GM19238 (cell line): Measurements from ENCODE around the gene GYG1.

Source experiments
- DNase-seq: peaks from one replicate; pipeline ENCODE4 v3.0.0; 2011; ENCODE audit warnings: low spot score; ENCODE audit not compliant: insufficient read length

GYG1 gene

DNA sequence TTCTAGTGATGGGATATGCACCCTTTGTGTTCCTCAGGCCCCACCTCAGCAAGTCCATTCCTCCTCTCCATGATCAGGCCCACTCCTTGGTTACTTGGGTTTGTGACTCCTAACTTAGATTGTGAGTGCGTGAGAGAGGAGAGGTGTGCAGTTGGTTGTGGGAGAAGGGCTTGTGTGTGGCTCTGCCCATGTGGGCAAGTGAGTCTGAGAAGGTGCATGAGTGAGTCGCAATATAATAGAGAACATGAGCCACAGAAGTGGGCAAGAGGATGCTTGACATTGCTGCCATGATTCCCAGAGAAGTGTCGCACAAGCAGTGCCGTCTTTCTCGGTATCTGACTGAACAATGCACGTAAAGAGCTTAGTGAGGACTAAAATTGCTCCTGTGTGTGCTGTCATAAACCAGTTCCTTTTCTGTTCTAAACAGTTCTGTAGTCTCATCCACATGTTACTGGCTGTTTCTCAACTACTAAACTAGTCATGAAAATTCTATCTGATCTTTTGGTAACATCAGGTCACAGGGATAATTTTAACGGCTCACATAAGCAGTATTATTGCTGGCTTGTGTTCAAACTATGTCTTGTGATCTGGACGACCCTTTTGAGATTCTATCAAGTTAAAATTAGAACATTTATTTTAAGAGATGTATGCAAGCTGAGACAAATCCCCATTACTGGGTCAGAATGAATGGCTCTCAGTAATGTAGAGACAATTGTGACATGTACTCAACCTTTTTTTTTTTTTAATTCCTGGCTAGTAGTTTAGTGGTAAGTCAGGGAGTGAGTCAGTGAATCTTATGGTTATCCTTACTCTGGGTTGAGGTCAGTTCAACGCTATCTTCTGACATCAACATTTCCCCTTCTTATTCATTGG lies 25.6 kb downstream of the GYG1 start:
- no peak for DNase-seq

GRCh38 chr3:149018247-149018646 lies 26.9 kb downstream of the GYG1 start:
- no peak for DNase-seq

- no peak for DNase-seq
These were observed 28.2 kb downstream of the GYG1 start for GRCh38 chr3:149019580-149019979.

DNA sequence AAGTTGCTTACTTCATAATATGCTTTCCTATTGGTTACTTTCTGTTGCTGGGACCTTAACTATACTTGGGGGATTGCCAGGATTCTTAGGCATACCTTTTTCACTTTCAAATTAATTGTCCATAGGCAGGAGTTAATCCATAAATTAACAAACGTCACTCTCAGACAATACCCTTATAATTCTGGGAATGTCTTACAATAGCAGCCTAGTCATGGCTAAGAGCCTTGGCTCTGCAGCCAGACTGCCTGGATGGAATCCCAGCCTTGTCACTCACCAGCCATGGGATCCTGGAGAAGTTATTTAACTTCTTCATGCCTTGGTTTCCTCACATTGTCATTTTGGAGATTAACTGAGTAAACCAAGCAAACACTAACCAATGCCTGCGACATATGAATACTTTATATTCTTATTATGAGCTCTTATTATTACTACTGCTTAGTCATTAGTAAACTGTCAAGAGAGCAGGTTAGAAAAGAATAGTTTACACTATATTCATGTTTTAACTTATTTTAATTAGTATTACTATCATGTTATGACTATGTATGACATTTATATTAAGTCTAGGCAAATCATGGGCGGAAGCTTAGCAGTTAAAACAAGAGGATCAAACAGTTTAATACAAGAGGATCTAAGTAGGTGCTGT lies 29.0 kb downstream of the GYG1 start:
- no peak for DNase-seq

GRCh38 chr3:149020839-149021252 lies 29.5 kb downstream of the GYG1 start:
- DNase-seq = no peak

DNA sequence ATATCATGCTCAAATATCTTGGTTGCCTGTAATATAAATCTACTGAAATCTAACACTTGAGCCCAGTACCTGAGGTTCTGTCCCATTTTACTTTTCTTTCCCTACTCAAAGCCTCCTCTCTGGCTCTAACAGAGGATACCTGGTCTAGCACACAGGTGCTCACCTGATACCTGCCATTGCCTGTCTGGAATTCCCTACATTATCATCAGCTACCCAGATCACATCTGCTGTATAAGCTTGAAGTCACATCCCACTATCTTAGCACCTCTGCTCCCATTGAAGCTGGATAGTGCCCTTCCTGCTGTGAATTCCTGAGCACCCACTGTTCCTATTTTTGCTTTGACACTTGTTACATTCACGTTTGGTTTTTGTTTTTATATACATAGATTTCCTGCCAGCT lies 30.5 kb downstream of the GYG1 start:
- DNase-seq = no peak

- no peak for DNase-seq
These were observed 32.6 kb downstream of the GYG1 start for GRCh38 chr3:149023951-149024350.

GRCh38 chr3:149026718-149027117 lies 35.4 kb downstream of the GYG1 start:
- no peak for DNase-seq

- no peak for DNase-seq
These were observed 39.8 kb downstream of the GYG1 start for GRCh38 chr3:149031096-149031495.

DNA sequence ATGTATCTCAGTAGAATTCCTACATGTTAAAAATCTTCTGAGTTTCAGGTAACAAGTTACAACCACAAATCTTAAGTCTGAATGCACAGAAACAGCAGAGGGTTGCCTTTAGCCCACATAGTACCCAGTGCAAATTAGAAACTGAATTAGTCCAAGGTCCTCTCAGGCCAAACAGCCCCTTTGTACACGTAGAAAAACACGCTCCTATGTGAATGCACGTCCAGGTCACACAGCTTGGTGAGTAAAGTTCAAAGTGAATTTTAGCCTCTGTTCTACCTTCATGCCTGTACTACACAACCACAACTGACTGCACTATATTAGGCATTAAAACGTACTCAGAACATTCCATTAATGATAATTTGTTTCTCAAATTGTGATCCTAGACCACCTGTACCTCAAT lies 46.3 kb downstream of the GYG1 start:
- DNase-seq = no peak

DNA sequence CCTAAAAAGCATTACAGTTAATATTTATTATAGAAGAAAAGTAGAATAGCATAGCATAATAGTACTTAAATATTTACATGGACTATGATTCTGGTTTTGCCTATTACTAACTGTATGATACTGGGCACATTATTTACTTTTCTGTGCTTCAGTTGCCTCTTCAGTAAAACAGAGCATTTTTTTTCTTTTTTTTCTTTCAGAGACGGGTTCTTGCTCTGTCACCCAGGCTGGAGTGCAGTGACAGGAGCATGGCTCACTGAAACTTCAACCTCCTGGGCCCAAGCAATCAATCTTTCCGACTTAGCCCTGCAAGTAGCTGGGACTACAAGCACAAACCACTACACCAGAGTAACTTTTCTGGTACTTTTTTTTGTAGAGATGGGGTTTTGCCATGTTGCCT lies 47.0 kb downstream of the GYG1 start:
- no peak for DNase-seq

GRCh38 chr3:149042789-149043386 lies 51.5 kb downstream of the GYG1 start:
- no peak for DNase-seq

DNA sequence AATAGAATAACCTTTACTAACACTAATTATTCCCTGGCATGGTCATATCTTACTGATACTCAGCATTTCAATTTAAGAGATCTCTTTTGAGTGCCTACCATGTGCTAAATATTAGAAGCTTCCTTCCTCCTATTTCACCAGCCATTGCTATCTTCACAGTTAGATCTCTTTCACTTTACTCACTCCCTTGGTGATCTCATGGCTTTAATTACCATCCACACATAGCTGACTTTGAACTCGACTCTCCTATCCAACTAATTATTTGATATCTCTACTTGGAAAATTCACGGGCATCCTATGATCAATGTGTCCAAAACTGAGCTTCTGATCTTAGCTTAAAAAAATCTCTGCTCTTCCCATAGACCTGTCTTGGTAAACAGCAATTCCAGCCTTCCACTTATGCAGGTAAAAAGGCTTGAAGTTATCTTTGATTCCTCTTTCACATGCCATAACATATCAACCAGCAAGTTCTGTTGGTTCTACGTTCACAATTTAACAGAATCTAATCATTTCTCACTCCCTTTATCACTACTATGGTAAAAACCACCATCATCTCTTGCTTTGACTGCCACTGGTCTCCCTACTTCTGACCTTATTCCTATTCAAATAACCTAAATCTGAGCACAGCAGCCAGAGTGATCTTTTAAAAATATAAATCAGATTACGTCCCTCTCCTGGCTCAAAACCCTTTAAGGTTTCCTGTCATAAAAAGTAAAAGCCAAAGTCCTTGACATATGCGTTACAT lies 53.2 kb downstream of the GYG1 start:
- DNase-seq = no peak

DNA sequence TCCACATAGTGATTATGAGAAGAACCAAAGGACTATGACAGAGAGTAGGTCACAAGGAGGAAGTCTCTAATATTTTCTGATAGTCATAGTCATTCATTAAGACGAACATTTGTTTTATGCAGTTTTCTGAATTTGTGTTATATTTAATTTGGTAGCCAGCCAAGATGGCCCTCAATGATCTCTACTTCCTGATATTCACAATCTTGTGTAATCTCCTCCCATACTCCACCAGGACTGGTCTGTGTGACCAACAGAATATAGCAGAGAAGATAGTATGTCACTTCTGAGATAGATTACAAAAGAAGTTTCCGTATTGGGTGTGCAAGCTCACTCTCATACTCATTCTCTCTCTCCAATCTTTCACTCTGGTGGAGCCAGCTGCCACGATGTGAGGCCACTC lies 64.2 kb downstream of the GYG1 start:
- DNase-seq = no peak

GRCh38 chr3:149058198-149058597 lies 66.9 kb downstream of the GYG1 start:
- DNase-seq = no peak

DNA sequence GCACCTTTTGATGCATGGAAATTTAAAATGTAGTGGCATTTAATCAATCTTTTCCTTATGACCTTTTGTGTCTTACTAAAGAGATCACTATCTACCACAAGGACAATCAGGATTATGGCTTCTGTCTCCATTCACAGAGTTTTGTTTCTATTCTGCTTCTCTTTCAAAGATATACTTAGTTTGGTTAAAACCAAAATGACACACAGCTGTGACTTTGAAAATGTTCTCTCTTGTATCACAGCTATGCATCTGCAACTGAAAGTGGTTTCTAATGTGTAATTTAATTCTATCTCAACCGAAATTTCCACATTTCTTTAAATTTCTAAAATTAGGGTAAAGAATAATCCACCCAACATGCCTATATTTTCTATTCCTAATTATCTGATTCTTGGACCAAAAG lies 67.3 kb downstream of the GYG1 start:
- no peak for DNase-seq

GRCh38 chr3:149061776-149062175 lies 70.4 kb downstream of the GYG1 start:
- no peak for DNase-seq

DNA sequence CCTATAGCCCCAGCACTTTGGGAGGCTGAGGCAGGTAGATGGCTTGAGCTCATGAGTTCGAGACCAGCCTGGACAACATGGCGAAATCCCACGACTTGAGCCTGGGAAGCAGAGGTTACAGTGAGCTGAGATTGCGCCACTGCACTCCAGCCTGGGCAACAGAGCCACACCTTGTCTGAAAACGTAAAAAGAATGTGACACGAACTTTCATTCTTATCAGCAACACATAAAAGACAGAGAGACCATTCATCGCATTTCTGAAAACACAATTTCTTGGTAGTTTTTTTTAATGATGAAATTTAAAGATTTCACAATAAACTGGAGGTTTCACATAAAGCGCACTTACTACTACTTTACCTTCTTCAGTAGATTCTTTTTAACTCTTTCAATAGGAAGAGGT lies 76.5 kb downstream of the GYG1 start:
- DNase-seq = no peak
